ENCODE measurements around the gene MAST2.

DNA sequence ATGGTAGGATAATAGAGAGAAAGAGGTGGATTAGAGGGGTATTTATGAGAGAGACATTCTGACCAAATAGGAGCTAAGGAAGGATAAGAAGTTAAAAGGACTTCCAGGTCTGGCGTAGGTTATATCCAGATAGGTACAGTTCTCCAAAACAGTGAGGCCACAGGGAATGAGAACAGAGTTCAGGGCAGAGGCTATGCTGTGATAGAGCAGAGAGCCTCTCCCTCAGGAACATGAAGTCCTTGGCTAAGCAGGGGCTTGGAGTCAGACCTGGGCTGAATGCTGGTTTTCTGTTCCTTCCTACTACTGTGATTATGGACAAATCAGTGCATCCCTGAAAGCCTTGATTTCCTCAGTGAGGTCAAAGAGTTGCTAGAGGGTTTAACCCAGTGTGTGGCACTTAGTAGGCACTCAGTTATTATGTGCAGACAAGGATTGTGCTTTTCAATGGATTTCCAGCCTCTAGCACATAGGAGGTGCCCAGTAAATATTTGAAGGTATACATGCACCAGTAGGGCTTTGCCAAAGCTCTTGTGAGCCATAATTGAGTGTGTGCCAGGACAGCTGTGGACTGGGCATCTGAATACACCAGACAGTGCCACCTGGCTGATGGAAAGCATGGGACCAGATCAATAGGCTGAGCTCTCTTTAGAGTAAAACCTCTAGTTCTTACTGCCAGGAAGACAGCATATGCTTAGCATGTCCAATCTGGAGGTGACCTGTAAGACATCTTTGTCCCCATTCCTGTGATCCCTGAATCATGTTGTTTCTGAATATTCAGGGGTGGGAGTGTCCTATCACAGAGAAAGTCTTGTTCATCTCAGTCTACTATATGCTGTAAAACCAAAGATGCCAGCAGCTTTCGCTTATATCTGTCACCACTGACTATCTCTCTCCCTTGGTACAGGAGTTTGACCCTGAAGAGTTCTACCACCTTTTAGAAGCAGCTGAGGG, 217.9 kb downstream of the MAST2 start:
- TF ChIP-seq OSR1 (CRISPR knock-in tag; IDR thresholded peaks at IDR 0.05) (no peak), SNAI2 (CRISPR knock-in tag; IDR thresholded peaks at IDR 0.05) (no peak), CSDC2 (CRISPR knock-in tag; IDR thresholded peaks at IDR 0.05) (no peak), TOX (CRISPR knock-in tag; IDR thresholded peaks at IDR 0.05; ENCODE audit: borderline replicate concordance) (no peak)
- TF ChIP-seq, protein P1, sequence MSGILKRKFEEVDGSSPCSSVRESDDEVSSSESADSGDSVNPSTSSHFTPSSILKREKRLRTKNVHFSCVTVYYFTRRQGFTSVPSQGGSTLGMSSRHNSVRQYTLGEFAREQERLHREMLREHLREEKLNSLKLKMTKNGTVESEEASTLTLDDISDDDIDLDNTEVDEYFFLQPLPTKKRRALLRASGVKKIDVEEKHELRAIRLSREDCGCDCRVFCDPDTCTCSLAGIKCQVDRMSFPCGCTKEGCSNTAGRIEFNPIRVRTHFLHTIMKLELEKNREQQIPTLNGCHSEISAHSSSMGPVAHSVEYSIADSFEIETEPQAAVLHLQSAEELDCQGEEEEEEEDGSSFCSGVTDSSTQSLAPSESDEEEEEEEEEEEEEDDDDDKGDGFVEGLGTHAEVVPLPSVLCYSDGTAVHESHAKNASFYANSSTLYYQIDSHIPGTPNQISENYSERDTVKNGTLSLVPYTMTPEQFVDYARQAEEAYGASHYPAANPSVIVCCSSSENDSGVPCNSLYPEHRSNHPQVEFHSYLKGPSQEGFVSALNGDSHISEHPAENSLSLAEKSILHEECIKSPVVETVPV (CRISPR knock-in tag; IDR thresholded peaks at IDR 0.05) = no peak

Measured in SK-N-SH treated with all-trans-retinoic acid at 6 μM for 48 hours (cell line).